GM18519 (cell line): ENCODE results near the gene TTC39C.

Experiments
- ATAC-seq: cut with Tn5 transposase; IDR thresholded peaks from one replicate; pipeline ENCODE4 v1.9.1; 2021; ENCODE audit warnings: mild to moderate bottlenecking, moderate library complexity; ENCODE audit not compliant: unreplicated experiment, low FRiP score

Gene TTC39C

DNA sequence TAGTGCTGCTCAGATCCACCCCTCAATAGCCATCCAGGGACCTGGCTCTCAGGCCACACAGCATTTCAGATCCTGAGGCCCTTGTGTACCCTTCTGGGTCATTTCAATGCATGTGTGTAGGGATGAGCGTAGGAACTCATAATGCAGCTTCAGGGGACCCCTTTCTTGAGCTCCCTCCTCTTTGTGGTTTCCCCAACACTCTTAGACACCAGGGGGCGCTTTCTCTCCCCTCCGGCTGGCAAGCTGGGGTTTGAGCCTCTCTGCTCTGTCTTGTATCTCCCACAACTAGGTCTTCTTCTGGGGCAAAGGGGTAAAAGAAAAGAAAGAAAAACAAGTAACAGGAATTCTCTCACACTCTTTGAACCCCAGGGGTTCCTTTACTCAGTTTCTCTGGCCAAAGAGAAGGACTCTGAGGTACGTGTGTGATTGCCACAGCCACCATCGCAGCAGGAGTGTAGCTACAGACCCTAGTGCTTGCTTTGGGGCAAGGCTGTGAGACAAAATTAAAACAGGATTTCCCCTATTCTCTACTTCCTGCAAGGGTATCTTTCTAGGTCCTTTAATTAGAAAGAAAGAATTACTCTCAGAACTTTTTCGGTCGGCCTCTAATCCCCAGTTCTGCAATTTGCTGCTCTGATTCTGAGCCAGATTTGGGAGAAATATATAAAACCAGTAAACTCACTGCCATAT is 162.3 kb downstream of the TTC39C start:
- ATAC-seq = peak; percentile 87

DNA sequence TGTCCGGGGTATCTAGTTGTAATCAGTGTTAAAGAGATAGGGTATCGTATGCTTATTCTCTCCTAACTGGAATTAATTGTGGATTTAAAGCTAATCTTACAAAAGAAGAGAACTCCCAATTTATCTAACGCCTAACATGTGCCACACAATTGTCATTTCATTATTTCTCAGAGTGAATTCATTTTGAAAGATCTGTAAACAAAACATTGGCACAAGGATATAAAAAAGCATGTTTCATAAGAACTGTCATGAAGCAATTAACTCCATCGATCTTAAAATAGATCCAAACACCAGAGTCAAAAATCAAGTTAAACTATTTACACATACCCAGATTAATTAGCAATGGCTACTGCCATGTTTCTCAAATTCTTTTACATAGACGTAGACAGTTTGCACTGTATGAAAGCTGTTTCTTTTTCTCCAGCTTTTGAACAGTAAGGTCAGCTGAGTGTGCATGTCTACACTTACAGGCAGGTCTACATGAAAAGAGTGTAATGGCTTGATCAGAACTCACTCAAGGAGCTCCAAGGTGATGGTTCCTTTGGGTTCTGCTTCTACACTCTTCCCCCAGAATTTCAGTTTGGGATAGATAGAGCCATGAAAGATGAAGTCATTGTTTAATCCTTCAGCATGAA is 163.1 kb downstream of the TTC39C start:
- no peak for ATAC-seq

DNA sequence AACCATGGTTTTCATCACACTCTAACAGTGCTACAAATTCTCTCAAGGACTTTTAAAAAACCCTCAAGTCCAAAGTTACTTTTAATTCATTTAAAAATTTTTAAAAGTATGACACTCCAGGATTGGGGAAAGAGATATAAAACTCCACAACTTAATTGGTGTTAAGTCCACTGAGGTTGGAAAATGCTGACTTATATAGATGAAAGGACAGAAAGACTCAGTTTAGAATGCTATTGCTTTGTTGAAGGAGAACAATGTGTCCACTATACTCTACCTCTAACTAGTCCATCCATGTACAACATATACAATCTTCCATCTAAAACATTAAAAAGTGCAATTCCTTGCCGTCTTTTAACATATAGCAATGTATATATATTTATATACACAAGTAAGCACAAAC is 165.5 kb downstream of the TTC39C start:
- no peak for ATAC-seq

DNA sequence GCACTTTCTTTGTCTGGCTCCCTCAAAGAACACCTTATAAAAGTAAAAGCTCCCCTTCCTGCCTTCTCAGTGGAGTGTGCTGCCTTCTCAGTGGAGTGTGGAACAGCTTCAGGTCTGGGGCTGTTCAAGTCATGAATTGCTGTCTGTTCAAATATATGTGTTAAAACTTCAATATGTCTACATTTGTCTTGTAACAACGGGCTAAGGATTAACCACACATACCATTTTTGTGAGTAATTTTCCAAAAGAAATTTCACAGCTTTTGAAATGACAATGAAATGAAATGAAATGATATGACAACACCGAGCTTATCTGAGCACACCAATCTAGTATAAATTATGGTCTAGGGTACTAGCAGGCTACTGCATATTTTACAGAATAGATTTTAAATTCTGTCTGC is 167.3 kb downstream of the TTC39C start:
- ATAC-seq = no peak
